HG03196 (cell line): ENCODE data around the gene TMEM11.

Experiments
- ATAC-seq: cut with Tn5 transposase; IDR thresholded peaks from one replicate; pipeline ENCODE4 v1.9.1; 2021; ENCODE audit not compliant: unreplicated experiment

TMEM11 gene

DNA sequence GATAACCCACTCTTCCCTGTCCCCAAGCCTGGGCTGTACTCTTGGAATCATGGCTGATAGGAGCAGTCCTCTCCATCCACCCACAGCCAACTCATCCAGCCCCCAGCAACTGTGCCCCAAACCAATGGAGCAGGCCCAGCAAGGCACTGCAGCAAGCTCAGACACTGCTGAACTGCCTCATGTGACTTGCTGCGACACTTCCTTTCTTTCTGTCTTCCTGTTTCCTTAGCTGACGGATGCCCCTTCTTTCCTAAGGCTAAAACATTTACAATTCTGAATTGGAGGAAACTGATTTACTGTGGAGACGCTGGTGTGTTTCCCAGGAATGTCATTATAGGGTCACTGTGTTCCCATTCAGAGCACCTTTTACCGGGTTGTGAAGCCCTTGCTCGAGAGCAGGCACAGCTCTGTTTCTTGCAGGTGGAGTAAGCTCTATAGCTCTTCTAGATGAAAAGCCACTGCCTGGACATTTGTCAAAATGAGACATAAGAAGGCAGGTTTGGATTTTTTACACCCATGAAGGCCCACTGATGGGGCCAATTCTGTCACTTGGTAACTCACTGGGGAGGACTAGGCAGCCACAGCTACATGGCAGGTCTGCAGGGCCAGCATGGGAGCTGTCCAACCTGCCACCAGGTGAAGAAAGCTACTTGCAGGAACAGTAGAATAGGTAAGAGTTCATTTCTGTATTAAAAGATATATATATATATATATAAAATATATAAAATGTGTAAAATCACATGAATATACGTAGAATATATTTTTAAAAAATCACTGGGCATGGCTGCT is 27.4 kb downstream of the TMEM11 start:
- ATAC-seq = no peak

DNA sequence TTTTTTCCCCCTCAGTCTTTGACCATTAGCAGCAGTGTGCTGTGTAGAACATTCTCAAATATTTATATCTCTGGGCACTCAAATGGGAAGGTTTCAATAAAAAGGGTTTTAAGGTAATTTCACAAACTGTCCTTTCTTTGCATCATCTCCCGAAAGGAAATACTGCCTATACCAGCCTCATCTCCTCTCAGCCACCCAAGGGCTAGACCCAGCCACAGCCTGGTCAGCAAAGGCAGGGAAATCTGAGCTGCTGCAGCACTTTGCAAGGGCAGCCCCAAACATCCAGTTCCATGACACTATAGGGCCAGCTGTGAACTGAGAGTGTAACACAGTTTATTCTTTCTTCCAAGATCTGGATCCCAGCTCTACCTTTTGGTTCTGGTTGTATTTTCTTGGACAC is 28.9 kb downstream of the TMEM11 start:
- no peak for ATAC-seq

DNA sequence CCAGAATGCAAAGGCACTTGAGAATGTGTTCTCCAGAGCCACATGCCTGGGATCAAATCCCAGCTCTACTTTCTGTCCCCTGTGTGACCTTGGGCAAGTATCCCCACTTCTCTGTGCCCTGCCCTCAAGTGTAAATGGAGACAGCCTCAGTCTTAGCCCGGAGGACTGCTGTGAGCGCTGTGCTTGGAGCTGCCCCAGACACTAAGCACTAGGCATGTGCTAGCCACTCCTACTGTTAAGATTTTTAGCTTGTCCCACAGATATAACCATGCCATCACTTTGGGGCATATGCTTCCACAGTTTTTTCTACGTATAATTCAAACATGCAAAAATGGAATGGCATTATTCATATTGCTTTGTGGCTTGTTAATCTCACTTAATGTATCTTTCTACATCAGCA is 29.4 kb downstream of the TMEM11 start:
- ATAC-seq = no peak

DNA sequence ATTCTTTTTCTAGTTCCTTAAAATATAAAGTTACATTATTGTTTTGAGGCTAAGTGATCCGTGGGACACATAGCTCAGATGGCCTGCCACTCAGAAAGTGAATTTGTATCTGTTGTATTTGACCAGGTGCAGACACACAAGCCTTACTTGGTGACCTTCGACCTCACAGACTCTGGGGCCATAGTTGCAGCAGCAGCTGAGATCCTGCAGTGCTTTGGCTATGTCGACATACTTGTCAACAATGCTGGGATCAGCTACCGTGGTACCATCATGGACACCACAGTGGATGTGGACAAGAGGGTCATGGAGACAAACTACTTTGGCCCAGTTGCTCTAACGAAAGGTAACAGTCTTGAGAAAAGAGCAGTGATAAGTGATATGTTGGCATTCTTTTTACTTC is 30.5 kb downstream of the TMEM11 start:
- no peak for ATAC-seq

DNA sequence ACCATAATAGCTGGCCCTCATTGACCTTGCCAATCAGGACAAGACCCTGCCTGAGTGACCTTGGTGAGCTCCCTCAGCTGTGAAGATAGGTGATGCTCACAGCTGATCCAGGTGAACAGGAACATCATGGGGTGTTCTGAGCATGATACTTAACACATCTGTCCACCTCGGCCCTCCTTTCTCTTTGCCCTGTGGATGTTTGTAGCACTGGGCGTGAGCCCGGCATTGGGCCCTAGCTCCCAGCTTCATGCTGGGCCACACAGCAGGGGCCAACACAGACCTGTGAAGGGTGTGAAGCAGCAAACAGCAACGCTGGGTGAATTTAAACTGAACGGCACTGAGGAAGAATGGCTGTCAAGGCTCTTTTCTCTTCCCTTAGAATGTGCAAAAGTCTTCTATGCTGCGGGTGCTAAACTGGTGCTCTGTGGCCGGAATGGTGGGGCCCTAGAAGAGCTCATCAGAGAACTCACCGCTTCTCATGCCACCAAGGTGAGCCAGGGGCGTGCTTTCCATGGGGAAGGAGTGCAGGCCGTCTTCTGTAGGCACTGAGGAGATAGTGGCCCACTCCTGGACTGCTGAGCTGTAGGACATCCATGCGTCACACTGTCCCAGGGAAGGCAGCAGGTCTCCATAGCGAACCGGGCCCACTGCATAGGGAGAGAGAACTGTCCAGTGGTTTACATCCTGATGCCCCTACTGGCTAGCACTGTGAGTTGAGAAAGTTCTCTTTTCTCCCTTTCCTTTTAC is 35.9 kb downstream of the TMEM11 start:
- no peak for ATAC-seq

DNA sequence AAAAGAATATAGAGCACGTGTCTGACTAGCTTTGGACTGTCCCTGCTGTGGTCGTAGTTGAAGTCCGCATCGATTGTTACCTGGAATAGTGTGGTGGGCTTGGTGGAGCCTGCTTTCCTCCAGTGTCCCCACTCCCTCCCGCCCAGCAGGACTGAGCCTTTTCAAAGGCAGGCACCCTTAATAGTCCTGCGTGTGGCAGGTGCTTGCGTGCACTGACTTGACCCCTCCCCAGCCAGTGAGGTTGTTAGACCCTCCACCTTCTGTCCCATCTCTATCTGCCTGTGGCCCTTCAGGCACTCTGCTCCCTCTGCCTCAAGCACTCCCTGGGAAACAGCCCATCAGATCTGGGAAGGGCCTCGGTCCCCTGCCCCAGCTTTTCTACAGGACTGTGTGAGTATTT is 36.6 kb downstream of the TMEM11 start:
- ATAC-seq = no peak

DNA sequence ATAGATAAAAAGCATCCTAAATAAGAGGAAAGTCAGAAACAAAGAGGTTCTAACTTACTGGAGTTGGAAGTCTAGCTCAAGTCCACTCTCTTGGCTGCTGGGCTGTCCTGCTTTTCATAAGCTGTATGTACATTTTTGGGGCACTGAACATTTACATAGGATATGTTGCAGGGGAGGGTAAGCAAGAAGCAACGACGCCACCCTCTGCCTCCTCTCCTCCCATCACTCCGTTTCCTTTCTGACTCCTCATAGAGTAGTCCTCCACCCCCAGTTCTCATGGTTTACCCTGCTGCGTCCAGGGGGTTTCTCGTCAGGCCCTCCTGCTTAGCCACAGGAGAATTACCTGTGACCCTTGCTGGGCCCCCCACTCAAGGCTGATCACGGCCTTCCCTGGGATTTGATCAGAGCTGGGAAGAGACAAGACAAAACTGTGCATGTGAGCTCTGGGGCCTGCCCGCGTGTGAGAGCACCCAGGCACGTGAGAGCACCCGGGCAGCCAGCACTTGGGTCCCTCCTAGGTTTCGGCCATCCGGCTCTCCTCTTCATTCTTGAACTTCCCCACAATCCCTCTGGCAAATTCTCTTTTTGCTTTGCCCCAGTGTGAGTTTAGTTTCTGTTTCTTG is 37.1 kb downstream of the TMEM11 start:
- ATAC-seq = no peak

DNA sequence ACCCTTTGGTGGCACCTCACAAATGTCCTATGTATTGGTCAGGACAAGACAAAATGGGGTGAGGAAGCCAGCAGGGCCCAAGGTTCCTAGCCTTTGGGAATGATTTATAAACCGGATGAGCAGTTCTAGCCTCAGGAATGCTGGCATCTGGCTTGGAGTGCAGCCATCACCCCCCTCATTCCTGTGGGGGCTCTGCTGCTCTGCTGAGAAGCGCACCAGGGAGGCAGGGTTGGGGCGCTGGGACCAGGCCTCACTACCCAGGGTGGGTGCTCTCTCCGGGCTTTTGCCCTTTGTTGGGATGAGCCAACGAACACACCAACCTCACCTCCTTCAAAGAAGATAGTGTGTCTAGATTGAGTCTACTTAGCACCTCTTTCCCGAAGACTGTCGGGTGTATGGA is 39.2 kb downstream of the TMEM11 start:
- ATAC-seq = no peak

DNA sequence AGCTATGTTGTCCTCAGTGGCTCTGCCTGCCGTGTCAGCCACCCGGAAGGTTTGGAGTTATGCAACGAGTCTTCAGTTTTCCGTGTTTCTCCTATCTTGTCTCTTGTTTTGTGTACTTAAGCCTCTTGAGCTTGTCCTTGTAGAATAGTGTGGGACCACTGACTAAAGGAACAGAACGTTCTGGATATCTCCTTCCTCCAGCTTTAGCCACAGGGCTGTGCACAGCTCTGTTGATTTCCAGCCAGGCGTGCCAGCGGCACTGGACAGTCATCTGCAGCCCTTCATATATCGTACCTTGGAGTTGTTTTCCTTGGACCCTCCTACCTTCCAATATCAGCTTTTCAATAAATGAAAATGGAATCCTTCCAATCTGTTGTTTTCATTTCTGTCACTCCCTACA is 39.8 kb downstream of the TMEM11 start:
- no peak for ATAC-seq

DNA sequence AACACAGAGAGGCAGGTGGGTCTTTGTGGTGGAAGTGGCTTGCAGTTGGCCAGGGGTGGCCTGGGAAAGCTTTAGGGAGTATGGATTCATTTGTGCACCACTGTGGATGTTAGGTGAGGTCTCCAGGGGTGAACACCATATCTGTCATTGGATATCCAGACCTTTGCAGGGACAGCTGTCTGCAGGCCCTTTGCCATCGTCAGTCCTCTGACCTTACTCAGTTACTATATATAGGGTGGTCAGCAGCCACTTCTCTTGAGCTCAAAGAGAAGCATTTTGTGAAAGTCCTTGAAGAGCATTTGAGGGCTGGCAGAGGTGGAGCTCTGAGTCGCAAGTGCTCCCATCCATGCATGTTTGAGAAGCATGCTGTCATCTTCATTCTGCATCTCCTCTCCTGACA is 40.4 kb downstream of the TMEM11 start:
- ATAC-seq = no peak

DNA sequence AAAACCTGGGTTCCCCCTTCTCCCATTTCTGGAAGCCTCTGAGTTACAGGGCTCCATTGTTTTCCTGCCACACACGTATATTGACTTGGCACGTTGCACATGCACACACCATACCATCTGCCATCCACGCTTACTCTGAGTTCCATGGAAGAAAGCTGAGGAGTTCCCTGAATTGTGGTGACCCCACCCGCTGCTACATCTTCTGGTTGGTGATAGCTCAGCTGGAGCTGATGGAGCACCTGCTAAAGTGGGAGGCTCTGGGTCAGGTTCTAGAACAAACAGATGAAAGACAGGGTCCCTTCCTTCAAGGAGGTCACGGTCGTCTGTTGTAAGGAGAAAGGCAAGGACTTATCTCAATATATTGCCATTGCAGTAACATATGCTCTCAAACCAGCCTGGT is 41.1 kb downstream of the TMEM11 start:
- no peak for ATAC-seq

DNA sequence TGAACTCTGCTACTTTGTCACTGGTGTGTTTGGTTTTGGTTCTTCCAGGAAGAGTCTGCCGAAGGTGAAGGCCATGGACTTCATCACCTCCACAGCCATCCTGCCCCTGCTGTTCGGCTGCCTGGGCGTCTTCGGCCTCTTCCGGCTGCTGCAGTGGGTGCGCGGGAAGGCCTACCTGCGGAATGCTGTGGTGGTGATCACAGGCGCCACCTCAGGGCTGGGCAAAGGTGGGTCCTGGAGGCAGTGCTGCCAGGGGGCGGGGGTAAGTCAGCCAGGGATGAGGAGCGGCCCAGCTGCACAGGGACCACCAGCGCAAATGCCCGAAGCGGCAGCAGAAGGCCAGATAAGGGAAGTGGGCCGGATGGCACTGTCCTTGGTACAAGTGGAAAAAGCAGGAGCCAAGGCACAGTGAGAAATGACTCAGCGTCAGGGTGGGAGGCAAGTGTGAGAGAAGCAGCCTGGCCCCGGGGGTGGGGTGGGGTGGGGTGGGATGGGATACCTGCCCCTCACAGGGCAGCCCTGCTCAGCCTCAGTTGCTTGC is 41.9 kb downstream of the TMEM11 start:
- no peak for ATAC-seq

DNA sequence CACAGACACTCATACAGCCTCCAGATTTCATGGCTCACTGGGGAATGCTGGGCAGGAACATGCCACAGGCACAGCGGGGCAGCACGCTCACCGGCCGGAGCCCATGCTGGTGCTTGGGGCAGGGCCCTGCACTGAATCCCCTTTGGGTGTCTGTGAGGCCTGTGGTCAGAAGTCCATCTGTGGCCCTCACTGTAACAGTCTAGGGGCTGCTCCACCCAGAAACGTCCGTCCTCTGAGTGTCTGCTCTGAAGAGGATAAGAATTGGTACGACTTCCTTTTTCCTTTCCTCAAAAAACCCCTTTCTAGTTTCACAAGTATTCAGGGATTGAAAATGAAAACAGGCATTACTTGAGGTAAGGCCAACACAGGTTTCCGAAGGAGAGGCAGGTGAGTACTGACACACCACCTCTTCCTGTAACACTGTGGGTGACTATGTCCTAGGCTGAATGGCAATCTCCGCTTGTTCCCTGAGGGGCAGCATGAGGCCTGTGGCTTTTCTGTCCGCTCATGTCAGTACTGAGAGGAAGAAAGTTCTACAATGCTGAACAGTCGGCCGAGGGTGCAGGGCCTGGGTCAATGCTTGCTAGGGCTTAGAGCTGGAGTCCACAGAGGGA is 42.5 kb downstream of the TMEM11 start:
- peak; percentile 66 for ATAC-seq

DNA sequence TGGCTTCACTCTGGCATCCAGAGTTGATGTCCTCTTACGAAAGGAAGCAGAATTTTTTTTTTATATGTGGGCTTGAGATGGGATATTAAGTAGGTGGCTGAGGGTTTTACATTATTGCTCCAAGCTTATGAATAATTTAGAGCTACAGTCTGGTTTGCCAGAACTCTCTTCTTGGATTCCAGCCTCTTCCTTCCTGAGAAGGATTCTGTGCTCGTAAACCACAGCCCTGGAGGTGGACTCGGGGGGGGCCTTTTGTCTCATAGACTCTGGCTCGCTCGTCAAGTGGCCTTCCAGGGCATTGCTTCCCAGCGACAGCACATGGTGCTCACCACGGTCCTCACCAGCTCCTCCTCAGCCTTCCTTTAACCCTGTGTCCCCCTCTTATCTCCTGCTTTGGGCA is 43.2 kb downstream of the TMEM11 start:
- ATAC-seq = no peak

DNA sequence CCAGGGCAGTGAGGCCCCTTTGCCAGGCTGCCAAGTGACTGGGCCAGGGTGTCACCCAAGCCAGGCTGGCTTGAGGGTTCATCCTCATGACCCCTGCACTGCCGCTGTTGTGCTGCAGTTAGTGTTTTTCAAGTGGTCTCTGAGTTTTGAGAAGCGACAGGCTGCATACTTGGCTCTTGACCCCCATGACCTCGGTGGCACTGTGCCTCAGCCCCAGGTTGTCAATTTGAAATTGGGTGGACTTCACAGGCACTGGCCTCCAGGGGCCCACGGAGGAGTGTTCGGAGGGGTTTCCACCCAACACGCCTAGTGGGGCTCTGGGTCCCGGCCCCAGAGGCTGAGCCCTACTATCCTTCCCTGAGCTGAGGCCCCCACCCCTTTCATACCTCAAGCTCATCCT is 44.5 kb downstream of the TMEM11 start:
- ATAC-seq = no peak

DNA sequence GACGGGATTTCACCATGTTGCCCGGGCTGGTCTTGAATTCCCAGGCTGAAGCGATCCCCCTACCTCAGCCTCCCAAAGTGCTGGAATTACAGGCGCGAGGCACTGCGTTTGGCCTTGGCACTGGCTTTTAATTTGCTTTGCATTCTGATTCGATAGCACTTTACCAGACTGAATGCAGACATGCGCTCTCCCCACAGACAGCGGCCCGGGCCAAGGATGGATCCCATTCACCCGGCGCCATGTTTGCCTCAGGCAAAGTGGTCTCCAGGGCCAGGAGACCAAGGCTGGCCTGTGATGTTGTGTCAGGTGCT is 45.5 kb downstream of the TMEM11 start:
- no peak for ATAC-seq

DNA sequence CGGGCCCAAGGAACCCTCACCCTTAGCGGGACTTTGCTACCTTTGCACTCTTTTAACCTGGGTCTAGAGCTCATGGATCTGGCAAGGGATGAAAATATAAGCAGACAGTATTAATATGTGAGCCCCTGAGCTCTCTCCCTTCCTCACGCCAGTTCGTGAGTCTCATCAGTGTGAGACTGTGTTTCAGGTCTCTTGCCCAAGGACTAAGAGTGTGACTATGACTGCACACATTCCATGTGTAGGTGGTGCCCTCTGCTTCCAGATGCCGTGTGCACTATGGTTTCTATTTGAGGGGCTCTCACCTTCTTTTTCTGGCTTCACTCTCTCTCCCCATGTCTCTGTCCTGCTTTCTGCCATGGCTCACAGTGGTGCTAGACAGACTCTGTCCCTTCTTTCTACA is 46.7 kb downstream of the TMEM11 start:
- no peak for ATAC-seq

DNA sequence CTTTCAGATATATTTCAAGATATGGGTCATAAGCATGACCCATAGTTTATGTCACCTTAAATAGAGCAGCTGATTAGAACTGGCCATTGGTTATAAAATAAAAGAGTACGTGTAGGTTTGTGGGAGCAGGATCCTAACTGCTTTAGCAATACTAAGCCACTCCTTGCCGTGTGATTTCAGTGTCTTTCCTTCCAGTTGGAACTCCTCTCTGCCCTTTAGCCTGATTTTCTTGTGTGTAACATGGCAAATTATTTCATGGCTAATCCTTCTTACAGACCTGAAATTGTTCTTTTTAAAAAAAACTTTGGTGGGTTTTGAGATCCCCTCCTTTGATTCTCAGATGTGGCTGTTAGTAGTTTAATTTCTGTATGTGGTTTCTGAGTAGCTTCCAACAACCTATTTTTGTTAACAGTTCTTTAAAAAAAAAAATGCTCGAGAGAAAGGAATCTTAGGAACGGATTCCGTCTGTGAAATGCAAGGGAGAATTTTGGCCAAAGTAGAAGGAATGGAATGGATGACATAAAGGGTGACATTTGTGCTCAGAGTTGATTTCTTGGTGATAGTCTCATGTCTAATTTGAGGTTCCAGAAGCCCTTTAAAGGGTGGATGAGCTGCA is 47.3 kb downstream of the TMEM11 start:
- ATAC-seq = no peak

DNA sequence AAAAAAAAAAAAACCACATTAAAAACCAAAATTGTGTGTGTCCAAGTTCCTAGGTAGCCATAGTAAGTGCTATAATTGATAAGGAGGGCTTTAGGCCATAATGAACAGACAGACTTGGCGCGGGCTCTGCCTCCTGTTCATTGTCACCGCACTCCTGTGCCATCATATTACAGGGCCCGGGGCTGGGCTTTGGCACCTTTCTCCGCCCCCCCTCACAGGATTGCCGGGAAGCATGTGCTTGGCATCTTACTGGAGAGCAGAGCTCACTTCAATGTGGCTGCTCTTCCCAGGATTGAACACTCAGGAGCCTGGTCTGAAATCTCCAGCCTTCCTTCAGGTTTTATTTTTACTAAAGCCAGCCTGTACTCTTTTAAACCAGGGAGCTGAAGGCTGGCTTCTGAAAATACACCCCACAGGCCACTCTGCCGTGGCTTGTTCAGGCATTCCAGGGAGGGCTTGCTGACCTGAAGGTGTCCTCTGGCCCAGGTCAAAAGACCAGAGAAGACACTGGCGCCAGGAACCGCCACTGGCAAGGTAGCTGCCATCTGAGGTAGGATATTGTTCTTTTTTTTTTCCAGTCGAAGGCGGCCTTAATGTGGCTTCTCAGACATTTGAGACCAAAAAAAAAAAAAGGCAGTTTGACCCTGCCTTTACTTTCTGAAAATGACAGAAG is 47.9 kb downstream of the TMEM11 start:
- ATAC-seq = no peak

DNA sequence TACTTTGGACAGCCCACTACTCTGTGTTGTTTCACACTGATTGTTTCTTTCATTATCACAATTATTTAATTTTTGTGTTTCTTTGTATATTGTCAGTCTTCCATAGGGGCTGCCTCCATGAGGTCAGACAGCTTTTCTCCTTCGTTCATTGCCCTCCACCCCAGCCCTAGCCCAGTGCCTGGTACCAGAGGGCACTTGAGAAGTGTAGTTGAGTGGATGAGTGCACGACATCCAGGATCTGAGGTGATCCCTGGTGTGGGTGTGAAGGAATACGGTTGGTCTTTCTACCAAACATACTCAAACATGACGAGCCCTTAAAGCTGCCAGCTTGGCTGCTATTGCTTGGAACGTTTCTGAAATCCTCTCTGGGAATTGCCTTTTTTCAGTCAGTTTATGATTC is 49.3 kb downstream of the TMEM11 start:
- no peak for ATAC-seq

DNA sequence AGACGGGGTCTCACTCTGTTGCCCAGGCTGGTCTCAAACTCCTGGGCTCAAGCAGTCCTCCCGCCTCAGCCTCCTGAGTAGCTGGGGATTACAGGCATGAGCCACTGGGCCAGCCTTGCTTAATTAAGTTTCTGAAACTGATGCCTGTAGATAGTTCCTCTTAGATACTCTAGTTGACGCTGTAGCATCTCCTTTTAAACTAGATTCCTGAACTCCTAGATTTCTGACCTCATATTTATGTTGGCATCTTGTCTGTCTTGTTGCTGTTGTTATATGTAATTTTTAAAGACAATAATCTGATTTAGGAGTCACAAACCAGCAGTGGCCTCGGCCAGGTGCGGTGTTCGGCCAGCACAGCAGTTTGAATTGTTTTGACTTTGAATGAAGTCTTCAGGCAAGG is 49.7 kb downstream of the TMEM11 start:
- ATAC-seq = no peak
